Sigmoid colon (tissue), 4 donors: ENCODE measurements around the gene SLC3A2.

Experiments
- POLR2A ChIP-seq, 2 donors: fragments of 450-650 bp; IDR thresholded peaks; one replicate each; pipeline ENCODE4 v1.6.1; 2016; ENCODE audit warnings: antibody characterized with exemption in 2 of 2, mild to moderate bottlenecking in 2 of 2, moderate library complexity in 2 of 2
- POLR2AphosphoS5 ChIP-seq, 4 donors: sonication (generic); formaldehyde crosslinking; IDR thresholded peaks; one replicate each; pipeline ENCODE4 v1.6.1; 2017; ENCODE audit warnings: antibody characterized with exemption in 4 of 4
- TF ChIP-seq, protein P1 (sequence below), 4 experiments: fragments of 450-650 bp in 3 of 4; fragments of 200-600 bp in 1 of 4; IDR thresholded peaks; one replicate each; pipeline ENCODE4 v1.5.1; 2016 to 2019; ENCODE audit warnings: antibody characterized with exemption in 4 of 4, mild to moderate bottlenecking in 3 of 4, moderate library complexity in 2 of 4

DNA sequence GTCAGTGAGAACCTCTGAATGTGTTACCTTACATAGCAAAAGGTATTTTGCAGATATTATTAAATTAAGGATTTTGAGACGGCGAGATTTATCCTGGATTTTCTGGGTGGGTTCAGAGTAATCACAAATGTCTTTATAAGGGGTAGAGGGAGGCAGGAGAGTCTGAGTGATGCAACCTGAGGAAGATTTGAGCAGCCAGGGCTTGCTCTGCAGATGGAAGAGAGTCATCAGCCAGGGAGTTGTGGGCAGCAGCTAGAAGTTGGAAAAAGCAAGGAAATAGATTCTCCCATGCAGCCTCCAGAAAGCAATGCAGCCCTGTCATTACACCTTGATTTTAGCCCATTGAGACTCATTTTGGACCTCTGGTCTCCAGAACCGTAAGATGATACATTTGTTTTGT, 37.2 kb upstream of the SLC3A2 start:
- TF ChIP-seq, protein P1, sequence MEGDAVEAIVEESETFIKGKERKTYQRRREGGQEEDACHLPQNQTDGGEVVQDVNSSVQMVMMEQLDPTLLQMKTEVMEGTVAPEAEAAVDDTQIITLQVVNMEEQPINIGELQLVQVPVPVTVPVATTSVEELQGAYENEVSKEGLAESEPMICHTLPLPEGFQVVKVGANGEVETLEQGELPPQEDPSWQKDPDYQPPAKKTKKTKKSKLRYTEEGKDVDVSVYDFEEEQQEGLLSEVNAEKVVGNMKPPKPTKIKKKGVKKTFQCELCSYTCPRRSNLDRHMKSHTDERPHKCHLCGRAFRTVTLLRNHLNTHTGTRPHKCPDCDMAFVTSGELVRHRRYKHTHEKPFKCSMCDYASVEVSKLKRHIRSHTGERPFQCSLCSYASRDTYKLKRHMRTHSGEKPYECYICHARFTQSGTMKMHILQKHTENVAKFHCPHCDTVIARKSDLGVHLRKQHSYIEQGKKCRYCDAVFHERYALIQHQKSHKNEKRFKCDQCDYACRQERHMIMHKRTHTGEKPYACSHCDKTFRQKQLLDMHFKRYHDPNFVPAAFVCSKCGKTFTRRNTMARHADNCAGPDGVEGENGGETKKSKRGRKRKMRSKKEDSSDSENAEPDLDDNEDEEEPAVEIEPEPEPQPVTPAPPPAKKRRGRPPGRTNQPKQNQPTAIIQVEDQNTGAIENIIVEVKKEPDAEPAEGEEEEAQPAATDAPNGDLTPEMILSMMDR (IDR thresholded peaks at IDR 0.05) = no peak
- TF ChIP-seq POLR2A (IDR thresholded peaks at IDR 0.05) (no peak), POLR2AphosphoS5 (IDR thresholded peaks at IDR 0.05) (no peak)
